Transverse colon (tissue), 4 donors: ENCODE measurements around the gene RBP3.

Source experiments
- POLR2A ChIP-seq: fragments of 450-650 bp; IDR thresholded peaks from one replicate; pipeline ENCODE4 v1.6.1; 2016; ENCODE audit warnings: antibody characterized with exemption, mild to moderate bottlenecking, moderate library complexity
- POLR2AphosphoS5 ChIP-seq, 3 donors: sonication (generic); formaldehyde crosslinking; IDR thresholded peaks; one replicate each; pipeline ENCODE4 v1.6.1; 2016; ENCODE audit warnings: antibody characterized with exemption in 3 of 3
- TF ChIP-seq, protein P1 (sequence below), 5 experiments: fragments of 200-600 bp in 3 of 5; fragments of 450-650 bp in 2 of 5; sonication (generic) in 3 of 5; IDR thresholded peaks; 1 replicate in 2 of 5; 2 replicates in 3 of 5; pipeline ENCODE4 v1.5.1; 2016 to 2017; ENCODE audit warnings: antibody characterized with exemption in 5 of 5, inconsistent platforms in 3 of 5, mild to moderate bottlenecking in 2 of 5, moderate library complexity in 1 of 5

DNA sequence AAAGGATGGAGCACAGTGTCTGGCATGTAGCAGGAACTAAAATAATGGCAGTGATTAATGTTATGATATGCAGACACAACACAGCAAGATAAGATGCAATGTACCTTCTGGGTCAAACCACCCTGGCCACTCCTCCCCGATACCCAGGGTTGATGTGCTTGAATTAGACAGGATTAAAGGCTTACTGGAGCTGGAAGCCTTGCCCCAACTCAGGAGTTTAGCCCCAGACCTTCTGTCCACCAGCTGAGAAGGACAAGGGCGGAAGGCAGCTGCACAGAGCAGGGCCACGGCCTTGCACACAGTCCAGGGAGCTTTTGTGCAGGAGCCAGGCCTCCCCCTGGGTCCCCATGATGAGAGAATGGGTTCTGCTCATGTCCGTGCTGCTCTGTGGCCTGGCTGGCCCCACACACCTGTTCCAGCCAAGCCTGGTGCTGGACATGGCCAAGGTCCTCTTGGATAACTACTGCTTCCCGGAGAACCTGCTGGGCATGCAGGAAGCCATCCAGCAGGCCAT lies at the start of gene RBP3:
- TF ChIP-seq, protein P1, sequence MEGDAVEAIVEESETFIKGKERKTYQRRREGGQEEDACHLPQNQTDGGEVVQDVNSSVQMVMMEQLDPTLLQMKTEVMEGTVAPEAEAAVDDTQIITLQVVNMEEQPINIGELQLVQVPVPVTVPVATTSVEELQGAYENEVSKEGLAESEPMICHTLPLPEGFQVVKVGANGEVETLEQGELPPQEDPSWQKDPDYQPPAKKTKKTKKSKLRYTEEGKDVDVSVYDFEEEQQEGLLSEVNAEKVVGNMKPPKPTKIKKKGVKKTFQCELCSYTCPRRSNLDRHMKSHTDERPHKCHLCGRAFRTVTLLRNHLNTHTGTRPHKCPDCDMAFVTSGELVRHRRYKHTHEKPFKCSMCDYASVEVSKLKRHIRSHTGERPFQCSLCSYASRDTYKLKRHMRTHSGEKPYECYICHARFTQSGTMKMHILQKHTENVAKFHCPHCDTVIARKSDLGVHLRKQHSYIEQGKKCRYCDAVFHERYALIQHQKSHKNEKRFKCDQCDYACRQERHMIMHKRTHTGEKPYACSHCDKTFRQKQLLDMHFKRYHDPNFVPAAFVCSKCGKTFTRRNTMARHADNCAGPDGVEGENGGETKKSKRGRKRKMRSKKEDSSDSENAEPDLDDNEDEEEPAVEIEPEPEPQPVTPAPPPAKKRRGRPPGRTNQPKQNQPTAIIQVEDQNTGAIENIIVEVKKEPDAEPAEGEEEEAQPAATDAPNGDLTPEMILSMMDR (IDR thresholded peaks at IDR 0.05): no peak
- TF ChIP-seq POLR2A (no peak), POLR2AphosphoS5 (IDR thresholded peaks at IDR 0.05) (no peak)
